HepG2 (cell line): ENCODE results near the gene ZNF174.

Experiments used
- FOSL1 ChIP-seq: sonication (generic); formaldehyde crosslinking; IDR thresholded peaks from 2 replicates; pipeline ENCODE4 v1.9.0; 2021; ENCODE audit warnings: missing genetic modification reagents, borderline replicate concordance
- GABPA ChIP-seq, 2 experiments: IDR thresholded peaks; 2 replicates each; pipeline ENCODE4 v1.6.1; 2011 to 2016; ENCODE audit warnings: low read depth in 2 of 2, low read length in 1 of 2, missing biosample characterization in 1 of 2, missing genetic modification characterization in 1 of 2
- GABPB1 ChIP-seq: IDR thresholded peaks from 2 replicates; pipeline ENCODE4 v1.6.1; 2016; ENCODE audit warnings: mild to moderate bottlenecking, missing genetic modification reagents, moderate library complexity, missing compliant biosample characterization
- HMG20B ChIP-seq: conservative IDR thresholded peaks from 2 replicates; pipeline ENCODE4 v1.6.1; 2016; ENCODE audit warnings: missing genetic modification reagents, missing compliant biosample characterization
- MIER3 ChIP-seq: IDR thresholded peaks from 2 replicates; pipeline ENCODE4 v1.6.1; 2016; ENCODE audit warnings: missing compliant biosample characterization, borderline replicate concordance
- NONO ChIP-seq, 2 experiments: fragments of 450-650 bp in 1 of 2; sonication (generic) in 1 of 2; formaldehyde crosslinking in 1 of 2; IDR thresholded peaks in 1 of 2; conservative IDR thresholded peaks in 1 of 2; 2 replicates each; pipeline versions ENCODE4 v1.6.1 to v1.8.0; 2017 to 2022; ENCODE audit warnings: mild to moderate bottlenecking in 1 of 2, missing genetic modification reagents in 1 of 2, moderate library complexity in 1 of 2
- RAD21 ChIP-seq: fragments of 450-650 bp; formaldehyde crosslinking; IDR thresholded peaks from 2 replicates; pipeline ENCODE4 v1.5.0; 2020; ENCODE audit warnings: mild to moderate bottlenecking
- RELA ChIP-seq: sonication (generic); formaldehyde crosslinking; IDR thresholded peaks from 2 replicates; pipeline ENCODE4 v1.4.0; 2020; ENCODE audit warnings: missing genetic modification reagents
- SMAD3 ChIP-seq: sonication (generic); formaldehyde crosslinking; IDR thresholded peaks from 2 replicates; pipeline ENCODE4 v1.4.0; 2020; ENCODE audit warnings: missing genetic modification reagents
- TAF15 ChIP-seq: fragments of 200-400 bp; formaldehyde crosslinking; IDR thresholded peaks from one replicate; pipeline ENCODE4 v1.6.1; 2018; ENCODE audit warnings: mild to moderate bottlenecking, low read depth, low read length; ENCODE audit not compliant: poor library complexity, severe bottlenecking
- ZNF841 ChIP-seq: sonication (generic); formaldehyde crosslinking; IDR thresholded peaks from 2 replicates; pipeline ENCODE4 v1.8.1; 2023; ENCODE audit warnings: missing genetic modification reagents, borderline replicate concordance
- TF ChIP-seq, protein P1 (sequence below): sonication (generic); formaldehyde crosslinking; IDR thresholded peaks from 2 replicates; pipeline ENCODE4 v1.4.0; 2020; ENCODE audit warnings: missing genetic modification reagents
- TF ChIP-seq, protein P2 (sequence below): sonication (generic); formaldehyde crosslinking; IDR thresholded peaks from 2 replicates; pipeline ENCODE4 v1.5.0; 2020; ENCODE audit warnings: mild to moderate bottlenecking, missing genetic modification reagents, moderate library complexity
- TF ChIP-seq, protein P3 (sequence below): sonication (generic); formaldehyde crosslinking; IDR thresholded peaks from 2 replicates; pipeline ENCODE4 v1.5.1; 2020; ENCODE audit warnings: mild to moderate bottlenecking, missing genetic modification reagents, moderate library complexity

DNA sequence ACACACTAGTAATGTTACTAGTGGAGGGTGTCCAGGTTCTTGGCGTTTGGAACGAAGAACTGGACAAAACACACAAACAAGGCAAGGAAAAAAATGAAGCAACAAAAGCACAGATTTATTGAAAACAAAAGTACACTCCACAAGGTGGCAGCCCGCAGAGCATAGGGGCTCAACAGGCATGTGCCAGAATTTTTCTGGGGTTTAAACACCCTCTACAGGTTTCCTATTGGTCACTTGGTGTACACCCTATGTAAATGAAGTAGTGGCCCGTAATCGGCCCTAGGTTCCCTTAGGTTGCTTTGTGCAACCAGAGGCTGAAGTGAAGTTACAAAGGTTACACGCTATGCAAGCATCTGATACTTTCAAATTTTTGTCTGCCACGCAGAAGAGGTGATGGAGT is 37.2 kb upstream of the ZNF174 start:
- TF ChIP-seq, protein P1, sequence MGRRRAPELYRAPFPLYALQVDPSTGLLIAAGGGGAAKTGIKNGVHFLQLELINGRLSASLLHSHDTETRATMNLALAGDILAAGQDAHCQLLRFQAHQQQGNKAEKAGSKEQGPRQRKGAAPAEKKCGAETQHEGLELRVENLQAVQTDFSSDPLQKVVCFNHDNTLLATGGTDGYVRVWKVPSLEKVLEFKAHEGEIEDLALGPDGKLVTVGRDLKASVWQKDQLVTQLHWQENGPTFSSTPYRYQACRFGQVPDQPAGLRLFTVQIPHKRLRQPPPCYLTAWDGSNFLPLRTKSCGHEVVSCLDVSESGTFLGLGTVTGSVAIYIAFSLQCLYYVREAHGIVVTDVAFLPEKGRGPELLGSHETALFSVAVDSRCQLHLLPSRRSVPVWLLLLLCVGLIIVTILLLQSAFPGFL (CRISPR knock-in tag): no peak
- TF ChIP-seq NONO (IDR thresholded peaks at IDR 0.05) (no peak), NONO (CRISPR knock-in tag; conservative IDR thresholded peaks at IDR 0.05) (no peak), RAD21 (CRISPR knock-in tag) (0 out of 2 replicates have a peak, but pooled peaks have one; percentile 11), FOSL1 (CRISPR knock-in tag) (no peak), SMAD3 (CRISPR knock-in tag) (no peak), MIER3 (CRISPR knock-in tag) (no peak), GABPA (IDR thresholded peaks at IDR 0.05; ENCODE audit: low read depth, low read length) (no peak), GABPA (CRISPR knock-in tag; IDR thresholded peaks at IDR 0.05; ENCODE audit: low read depth) (no peak), ZNF841 (CRISPR knock-in tag) (no peak), HMG20B (no peak), RELA (CRISPR knock-in tag) (no peak), TAF15 (no peak), GABPB1 (CRISPR knock-in tag) (no peak)
- TF ChIP-seq, protein P2, sequence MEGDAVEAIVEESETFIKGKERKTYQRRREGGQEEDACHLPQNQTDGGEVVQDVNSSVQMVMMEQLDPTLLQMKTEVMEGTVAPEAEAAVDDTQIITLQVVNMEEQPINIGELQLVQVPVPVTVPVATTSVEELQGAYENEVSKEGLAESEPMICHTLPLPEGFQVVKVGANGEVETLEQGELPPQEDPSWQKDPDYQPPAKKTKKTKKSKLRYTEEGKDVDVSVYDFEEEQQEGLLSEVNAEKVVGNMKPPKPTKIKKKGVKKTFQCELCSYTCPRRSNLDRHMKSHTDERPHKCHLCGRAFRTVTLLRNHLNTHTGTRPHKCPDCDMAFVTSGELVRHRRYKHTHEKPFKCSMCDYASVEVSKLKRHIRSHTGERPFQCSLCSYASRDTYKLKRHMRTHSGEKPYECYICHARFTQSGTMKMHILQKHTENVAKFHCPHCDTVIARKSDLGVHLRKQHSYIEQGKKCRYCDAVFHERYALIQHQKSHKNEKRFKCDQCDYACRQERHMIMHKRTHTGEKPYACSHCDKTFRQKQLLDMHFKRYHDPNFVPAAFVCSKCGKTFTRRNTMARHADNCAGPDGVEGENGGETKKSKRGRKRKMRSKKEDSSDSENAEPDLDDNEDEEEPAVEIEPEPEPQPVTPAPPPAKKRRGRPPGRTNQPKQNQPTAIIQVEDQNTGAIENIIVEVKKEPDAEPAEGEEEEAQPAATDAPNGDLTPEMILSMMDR (CRISPR knock-in tag): peak; percentile 48
- TF ChIP-seq, protein P3, sequence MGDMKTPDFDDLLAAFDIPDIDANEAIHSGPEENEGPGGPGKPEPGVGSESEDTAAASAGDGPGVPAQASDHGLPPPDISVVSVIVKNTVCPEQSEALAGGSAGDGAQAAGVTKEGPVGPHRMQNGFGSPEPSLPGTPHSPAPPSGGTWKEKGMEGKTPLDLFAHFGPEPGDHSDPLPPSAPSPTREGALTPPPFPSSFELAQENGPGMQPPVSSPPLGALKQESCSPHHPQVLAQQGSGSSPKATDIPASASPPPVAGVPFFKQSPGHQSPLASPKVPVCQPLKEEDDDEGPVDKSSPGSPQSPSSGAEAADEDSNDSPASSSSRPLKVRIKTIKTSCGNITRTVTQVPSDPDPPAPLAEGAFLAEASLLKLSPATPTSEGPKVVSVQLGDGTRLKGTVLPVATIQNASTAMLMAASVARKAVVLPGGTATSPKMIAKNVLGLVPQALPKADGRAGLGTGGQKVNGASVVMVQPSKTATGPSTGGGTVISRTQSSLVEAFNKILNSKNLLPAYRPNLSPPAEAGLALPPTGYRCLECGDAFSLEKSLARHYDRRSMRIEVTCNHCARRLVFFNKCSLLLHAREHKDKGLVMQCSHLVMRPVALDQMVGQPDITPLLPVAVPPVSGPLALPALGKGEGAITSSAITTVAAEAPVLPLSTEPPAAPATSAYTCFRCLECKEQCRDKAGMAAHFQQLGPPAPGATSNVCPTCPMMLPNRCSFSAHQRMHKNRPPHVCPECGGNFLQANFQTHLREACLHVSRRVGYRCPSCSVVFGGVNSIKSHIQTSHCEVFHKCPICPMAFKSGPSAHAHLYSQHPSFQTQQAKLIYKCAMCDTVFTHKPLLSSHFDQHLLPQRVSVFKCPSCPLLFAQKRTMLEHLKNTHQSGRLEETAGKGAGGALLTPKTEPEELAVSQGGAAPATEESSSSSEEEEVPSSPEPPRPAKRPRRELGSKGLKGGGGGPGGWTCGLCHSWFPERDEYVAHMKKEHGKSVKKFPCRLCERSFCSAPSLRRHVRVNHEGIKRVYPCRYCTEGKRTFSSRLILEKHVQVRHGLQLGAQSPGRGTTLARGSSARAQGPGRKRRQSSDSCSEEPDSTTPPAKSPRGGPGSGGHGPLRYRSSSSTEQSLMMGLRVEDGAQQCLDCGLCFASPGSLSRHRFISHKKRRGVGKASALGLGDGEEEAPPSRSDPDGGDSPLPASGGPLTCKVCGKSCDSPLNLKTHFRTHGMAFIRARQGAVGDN (CRISPR knock-in tag): no peak
